Endothelial cell of umbilical vein (primary cell): ENCODE measurements around the gene TACSTD2. TPM values are rescaled to one million over a fixed set of nuclear protein-coding genes. Genes with fewer than 3 reads are reported as not detected.

Source experiments
- BruUV-seq: library from RNA; stranded (reverse); fragments of 400-500 nt; replicated peaks from 2 replicates; lab custom pipeline; 2021; lab: Mats Ljungman, UMichigan
- CTCF ChIA-PET: fragments of 300-600, 350-600 bp; sonication (Branson Sonifier 250); formaldehyde crosslinking; loops from one replicate; lab custom pipeline; 2021; ENCODE audit warnings: antibody characterized with exemption, inconsistent platforms; lab: Charles Lee
- POLR2A ChIA-PET: fragments of 300-600, 350-600 bp; sonication (Branson Sonifier 250); formaldehyde crosslinking; loops from one replicate; lab custom pipeline; 2021; ENCODE audit warnings: antibody characterized with exemption, inconsistent platforms; lab: Charles Lee
- DNase-seq: peaks from one replicate; pipeline ENCODE4 v3.0.0-alpha.2; 2011; ENCODE audit warnings: low read depth, low spot score
- FAIRE-seq: peaks from 2 replicates; lab custom pipeline; 2011; peaks lifted over from hg19 to GRCh38; lab: Jason Lieb, UNC
- H2AFZ ChIP-seq: 2 replicates; pipeline ENCODE4 v1.6.0; 2012; ENCODE audit warnings: low read depth, low read length, control low read depth, inconsistent platforms
- H3K27ac ChIP-seq: 2 replicates; pipeline ENCODE4 v1.5.1; 2011; ENCODE audit warnings: low read depth, mild to moderate bottlenecking, control low read depth, low read length, moderate library complexity; ENCODE audit not compliant: insufficient read depth
- H3K27me3 ChIP-seq, 2 experiments: 2 replicates each; pipeline versions ENCODE4 v1.6.0 to v1.6.1; 2011; ENCODE audit warnings: low read length in 2 of 2, mixed read lengths in 1 of 2; ENCODE audit not compliant: control insufficient read depth in 2 of 2, insufficient read depth in 2 of 2
- H3K36me3 ChIP-seq, 2 experiments: 2 replicates in 1 of 2; 3 replicates in 1 of 2; pipeline ENCODE4 v1.5.1; 2011; ENCODE audit warnings: low read length in 2 of 2, mild to moderate bottlenecking in 1 of 2, moderate library complexity in 1 of 2; ENCODE audit not compliant: control insufficient read depth in 2 of 2, insufficient read depth in 2 of 2; ENCODE audit errors: extremely low read depth in 1 of 2
- H3K4me1 ChIP-seq: 3 replicates; pipeline ENCODE4 v1.5.1; 2011; ENCODE audit warnings: mild to moderate bottlenecking, low read length; ENCODE audit not compliant: control insufficient read depth, insufficient read depth; ENCODE audit errors: extremely low read depth
- H3K4me2 ChIP-seq: 2 replicates; pipeline ENCODE4 v1.6.1; 2011; ENCODE audit warnings: low read length, control low read depth, mixed read lengths; ENCODE audit not compliant: insufficient read depth
- H3K4me3 ChIP-seq, 3 experiments: fragments of 200-600 bp in 1 of 3; sonication (generic), shearing (Covaris generic) in 1 of 3; replicated peaks in 1 of 3; 2 replicates each; pipeline ENCODE4 v1.5.1; 2011 to 2016; ENCODE audit warnings: control low read depth in 3 of 3, low read length in 3 of 3, mild to moderate bottlenecking in 2 of 3, inconsistent platforms in 1 of 3, low read depth in 1 of 3, moderate library complexity in 1 of 3; ENCODE audit not compliant: insufficient read depth in 1 of 3
- H3K79me2 ChIP-seq: 2 replicates; pipeline ENCODE4 v1.6.0; 2012; ENCODE audit warnings: low read length, inconsistent platforms; ENCODE audit not compliant: control insufficient read depth, insufficient read depth
- H3K9ac ChIP-seq: replicated peaks from 2 replicates; pipeline ENCODE3; 2011; ENCODE audit warnings: low read length, control low read depth; ENCODE audit not compliant: insufficient read depth; ENCODE audit errors: extremely low read depth
- H3K9me1 ChIP-seq: replicated peaks from 3 replicates; pipeline ENCODE4 v1.6.0; 2011; ENCODE audit warnings: mild to moderate bottlenecking, low read length; ENCODE audit not compliant: control insufficient read depth, insufficient read depth; ENCODE audit errors: extremely low read depth
- H3K9me3 ChIP-seq: replicated peaks from 2 replicates; pipeline ENCODE4 v1.5.1; 2012; ENCODE audit warnings: low read length, inconsistent platforms; ENCODE audit not compliant: control insufficient read depth, insufficient read depth
- H4K20me1 ChIP-seq: replicated peaks from 2 replicates; pipeline ENCODE3; 2011; ENCODE audit warnings: mild to moderate bottlenecking, low read length; ENCODE audit not compliant: control insufficient read depth, insufficient read depth; ENCODE audit errors: extremely low read depth
- EZH2 ChIP-seq: IDR thresholded peaks from 2 replicates; pipeline ENCODE4 v1.6.1; 2012; ENCODE audit warnings: borderline replicate concordance, low read depth, mild to moderate bottlenecking, moderate library complexity, low read length, inconsistent platforms; ENCODE audit not compliant: severe bottlenecking
- FOS ChIP-seq: IDR thresholded peaks from 2 replicates; pipeline ENCODE4 v1.6.1; 2011; ENCODE audit warnings: mild to moderate bottlenecking, low read length, moderate library complexity, borderline replicate concordance; ENCODE audit not compliant: insufficient read depth
- GATA2 ChIP-seq: IDR thresholded peaks from 2 replicates; pipeline ENCODE4 v1.7.0; 2011; ENCODE audit warnings: low read depth, mild to moderate bottlenecking, moderate library complexity, mixed read lengths, low read length; ENCODE audit not compliant: insufficient read length, insufficient read depth
- JUN ChIP-seq: IDR thresholded peaks from 2 replicates; pipeline ENCODE4 v1.6.1; 2011; ENCODE audit warnings: borderline replicate concordance, low read depth; ENCODE audit not compliant: insufficient read length, insufficient read depth
- MYC ChIP-seq: IDR thresholded peaks from one replicate; pipeline ENCODE4 v1.6.1; 2011; ENCODE audit warnings: mild to moderate bottlenecking, low read depth, low read length
- POLR2A ChIP-seq: IDR thresholded peaks from 2 replicates; pipeline ENCODE4 v1.6.1; 2012; ENCODE audit warnings: low read depth, mild to moderate bottlenecking, control low read depth, low read length
- POLR2AphosphoS5 ChIP-seq: IDR thresholded peaks from 2 replicates; pipeline ENCODE4 v1.6.1; 2012; ENCODE audit warnings: low read depth, mild to moderate bottlenecking, control low read depth, low read length, moderate library complexity; ENCODE audit not compliant: insufficient read depth
- dilution Hi-C: fragments of 300-500 bp; cut with MboI; formaldehyde crosslinking; loops from one replicate; pipeline ENCODE4 v1.15.0; 2019; ENCODE audit warnings: low sequenced_read_pairs; ENCODE audit not compliant: extremely low pct_ligation_motif_present
- intact Hi-C: fragments of 100-400 bp; cut with micrococcal nuclease; formaldehyde crosslinking; loops from one replicate; pipeline ENCODE4 v1.10.0; 2022
- polyA plus RNA-seq, 4 experiments: library from polyadenylated mRNA; depleted of rRNA in 3 of 4; stranded (reverse) in 3 of 4; unstranded in 1 of 4; fragments of >200 nt; gene quantifications; 2 replicates each; pipeline versions ENCODE4 v1.2.1 to v1.2.3, GENCODE V29; 2011 to 2012; ENCODE audit warnings: missing spikeins in 1 of 4
- total RNA-seq: library from RNA; stranded (reverse); gene quantifications from 2 replicates; pipeline ENCODE4 v1.2.3, GENCODE V29; 2021
- TF ChIP-seq, protein P1 (sequence below), 2 donors: IDR thresholded peaks; 1 replicate in 1 of 2; 2 replicates in 1 of 2; pipeline ENCODE4 v1.5.1; 2011; ENCODE audit warnings: low read length in 2 of 2, mild to moderate bottlenecking in 2 of 2, moderate library complexity in 2 of 2, control low read depth in 1 of 2, inconsistent platforms in 1 of 2, low read depth in 1 of 2; ENCODE audit not compliant: insufficient read depth in 1 of 2; ENCODE audit errors: extremely low read depth in 1 of 2
- TF ChIP-seq, protein P2 (sequence below): IDR thresholded peaks from 2 replicates; pipeline ENCODE4 v1.6.1; 2011; ENCODE audit not compliant: insufficient read depth, insufficient read length

The TACSTD2 gene
- total and polyA plus RNA-seq, 2 donors (not counting 3 experiments of a cell fraction or from before 2014, with no cell fraction given): 30.7 to 43.3 TPM

DNA sequence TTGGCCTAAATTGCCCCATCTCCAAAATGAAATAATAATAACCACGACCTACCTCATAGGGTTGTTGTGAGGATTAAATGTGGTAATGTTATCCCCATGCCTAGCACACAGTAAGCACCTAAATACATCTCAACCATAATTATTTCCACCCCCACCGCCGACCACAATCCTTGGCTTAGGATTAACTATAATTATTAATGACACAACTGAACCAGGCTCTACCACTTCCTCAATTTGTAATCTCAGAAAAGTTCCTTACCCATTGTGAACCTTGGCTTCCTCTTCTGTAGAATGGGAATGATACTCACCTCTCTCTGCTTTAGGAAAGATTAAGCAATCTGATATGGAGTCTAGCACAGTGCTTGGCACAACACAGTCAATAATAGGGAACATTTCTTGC is 44.3 kb upstream of the TACSTD2 start:
- Histone ChIP-seq H3K9me3 (no peaks in the 10 kb centered on the region), H3K36me3 (no peaks in the 10 kb centered on the region), H3K79me2 (peaks cover 2% of the 10 kb centered on the region), H3K27me3 (no peaks in the 10 kb centered on the region), H3K4me3 (no peak overlapping the region), H2AFZ (no peak overlapping the region), H3K9ac (no peak overlapping the region), H3K4me1 (peaks cover 32% of the 10 kb centered on the region), H3K4me2 (no peak overlapping the region), H3K9me1 (no peaks in the 10 kb centered on the region), H3K27ac (no peak overlapping the region), H4K20me1 (no peaks in the 10 kb centered on the region)
- ChIA-PET POLR2A (no interaction called here), CTCF (no interaction called here)
- dilution Hi-C loops: no loop called here
- DNase-seq (no peak), FAIRE-seq (no peak)
- no TSS peak for BruUV-seq
- TF ChIP-seq, protein P1, sequence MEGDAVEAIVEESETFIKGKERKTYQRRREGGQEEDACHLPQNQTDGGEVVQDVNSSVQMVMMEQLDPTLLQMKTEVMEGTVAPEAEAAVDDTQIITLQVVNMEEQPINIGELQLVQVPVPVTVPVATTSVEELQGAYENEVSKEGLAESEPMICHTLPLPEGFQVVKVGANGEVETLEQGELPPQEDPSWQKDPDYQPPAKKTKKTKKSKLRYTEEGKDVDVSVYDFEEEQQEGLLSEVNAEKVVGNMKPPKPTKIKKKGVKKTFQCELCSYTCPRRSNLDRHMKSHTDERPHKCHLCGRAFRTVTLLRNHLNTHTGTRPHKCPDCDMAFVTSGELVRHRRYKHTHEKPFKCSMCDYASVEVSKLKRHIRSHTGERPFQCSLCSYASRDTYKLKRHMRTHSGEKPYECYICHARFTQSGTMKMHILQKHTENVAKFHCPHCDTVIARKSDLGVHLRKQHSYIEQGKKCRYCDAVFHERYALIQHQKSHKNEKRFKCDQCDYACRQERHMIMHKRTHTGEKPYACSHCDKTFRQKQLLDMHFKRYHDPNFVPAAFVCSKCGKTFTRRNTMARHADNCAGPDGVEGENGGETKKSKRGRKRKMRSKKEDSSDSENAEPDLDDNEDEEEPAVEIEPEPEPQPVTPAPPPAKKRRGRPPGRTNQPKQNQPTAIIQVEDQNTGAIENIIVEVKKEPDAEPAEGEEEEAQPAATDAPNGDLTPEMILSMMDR (IDR thresholded peaks at IDR 0.05; ENCODE audit: extremely low read depth in 1 of 2, insufficient read depth in 1 of 2, low read depth in 1 of 2, low read length in 2 of 2): no peak
- TF ChIP-seq GATA2 (no peak), POLR2A (no peak), FOS (no peak), POLR2AphosphoS5 (no peak), MYC (no peak)
- intact Hi-C loops: no loop called here

DNA sequence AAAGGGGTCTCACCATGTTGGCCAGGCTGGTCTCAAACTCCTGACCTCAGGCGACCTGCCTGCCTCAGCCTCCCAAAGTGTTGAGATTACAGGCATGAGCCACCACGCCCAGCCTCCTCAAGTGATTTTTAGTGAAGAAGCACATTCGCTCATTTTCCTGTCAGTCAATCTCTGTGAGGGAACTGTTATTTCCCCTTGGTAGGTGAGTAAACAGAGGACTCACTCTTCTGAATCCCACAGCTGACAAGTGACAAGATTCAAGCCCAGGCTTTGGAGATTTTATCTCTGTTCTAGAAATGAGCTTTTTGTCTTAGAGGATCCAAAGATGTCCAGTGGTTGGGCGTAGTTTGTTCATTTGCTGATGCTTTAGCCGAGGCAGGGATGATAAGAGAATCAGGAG is 43.9 kb upstream of the TACSTD2 start:
- Histone ChIP-seq H3K4me1 (peaks cover 32% of the 10 kb centered on the region), H3K27me3 (no peaks in the 10 kb centered on the region), H3K79me2 (peaks cover 2% of the 10 kb centered on the region), H3K36me3 (no peaks in the 10 kb centered on the region), H3K4me3 (no peak overlapping the region), H3K9me3 (no peaks in the 10 kb centered on the region), H3K9ac (no peak overlapping the region), H2AFZ (no peak overlapping the region), H3K4me2 (no peak overlapping the region), H4K20me1 (no peaks in the 10 kb centered on the region), H3K27ac (no peak overlapping the region), H3K9me1 (no peaks in the 10 kb centered on the region)
- POLR2A ChIA-PET: no interaction called here
- TF ChIP-seq POLR2A (no peak), JUN (no peak), EZH2 (no peak), GATA2 (peak; percentile 38), MYC (no peak), FOS (no peak), POLR2AphosphoS5 (no peak)
- TF ChIP-seq, protein P2, sequence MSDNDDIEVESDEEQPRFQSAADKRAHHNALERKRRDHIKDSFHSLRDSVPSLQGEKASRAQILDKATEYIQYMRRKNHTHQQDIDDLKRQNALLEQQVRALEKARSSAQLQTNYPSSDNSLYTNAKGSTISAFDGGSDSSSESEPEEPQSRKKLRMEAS: no peak
- CTCF ChIA-PET: no interaction called here
- no TSS peak for BruUV-seq
- no peak for FAIRE-seq
- DNase-seq: no peak
- dilution Hi-C loops: no loop called here
- intact Hi-C loops: no loop called here
